Breast epithelium (tissue), 3 donors: ENCODE measurements around the gene FBXL7.

Experiments used
- POLR2AphosphoS5 ChIP-seq, 3 donors: sonication (generic); formaldehyde crosslinking; IDR thresholded peaks; one replicate each; pipeline ENCODE4 v1.6.1; 2017; ENCODE audit warnings: antibody characterized with exemption in 3 of 3
- TF ChIP-seq, protein P1 (sequence below), 3 donors: fragments of 450-650 bp; IDR thresholded peaks; one replicate each; pipeline ENCODE4 v1.5.1; 2016 to 2017; ENCODE audit warnings: antibody characterized with exemption in 3 of 3, mild to moderate bottlenecking in 3 of 3, moderate library complexity in 3 of 3

GRCh38 chr5:15683332-15683731 is 183.4 kb downstream of the FBXL7 start:
- TF ChIP-seq, protein P1, sequence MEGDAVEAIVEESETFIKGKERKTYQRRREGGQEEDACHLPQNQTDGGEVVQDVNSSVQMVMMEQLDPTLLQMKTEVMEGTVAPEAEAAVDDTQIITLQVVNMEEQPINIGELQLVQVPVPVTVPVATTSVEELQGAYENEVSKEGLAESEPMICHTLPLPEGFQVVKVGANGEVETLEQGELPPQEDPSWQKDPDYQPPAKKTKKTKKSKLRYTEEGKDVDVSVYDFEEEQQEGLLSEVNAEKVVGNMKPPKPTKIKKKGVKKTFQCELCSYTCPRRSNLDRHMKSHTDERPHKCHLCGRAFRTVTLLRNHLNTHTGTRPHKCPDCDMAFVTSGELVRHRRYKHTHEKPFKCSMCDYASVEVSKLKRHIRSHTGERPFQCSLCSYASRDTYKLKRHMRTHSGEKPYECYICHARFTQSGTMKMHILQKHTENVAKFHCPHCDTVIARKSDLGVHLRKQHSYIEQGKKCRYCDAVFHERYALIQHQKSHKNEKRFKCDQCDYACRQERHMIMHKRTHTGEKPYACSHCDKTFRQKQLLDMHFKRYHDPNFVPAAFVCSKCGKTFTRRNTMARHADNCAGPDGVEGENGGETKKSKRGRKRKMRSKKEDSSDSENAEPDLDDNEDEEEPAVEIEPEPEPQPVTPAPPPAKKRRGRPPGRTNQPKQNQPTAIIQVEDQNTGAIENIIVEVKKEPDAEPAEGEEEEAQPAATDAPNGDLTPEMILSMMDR (IDR thresholded peaks at IDR 0.05): no peak
- no peak for TF ChIP-seq POLR2AphosphoS5 (IDR thresholded peaks at IDR 0.05)
